AG04450 (cell line): ENCODE data around the gene DYNLT1. TPM values are rescaled to one million over a fixed set of nuclear protein-coding genes. Genes with fewer than 3 reads are reported as not detected.
A peak's percentile ranks its signal among the peaks of the same experiment; 100 is the strongest.
"Not testable (repeated sequence)": the region's sequence is repeated elsewhere in the genome, so short reads cannot be mapped to it uniquely, and the experiment has no call there.

Experiments used
- CTCF ChIA-PET: fragments of 300-600, 350-600 bp; formaldehyde crosslinking; extraction: SDS; loops from one replicate; lab custom pipeline; 2022; ENCODE audit warnings: antibody characterized with exemption, inconsistent platforms; lab: Charles Lee
- POLR2A ChIA-PET: fragments of 350-600 bp; formaldehyde crosslinking; extraction: SDS; loops from one replicate; lab custom pipeline; 2021; ENCODE audit warnings: antibody characterized with exemption, inconsistent platforms; lab: Yijun Ruan, JAX
- DNase-seq: peaks from one replicate; pipeline ENCODE4 v3.0.0-alpha.2; 2011; ENCODE audit warnings: low read depth, low spot score
- H3K27ac ChIP-seq: one replicate; pipeline ENCODE4 v1.5.1; 2012; ENCODE audit warnings: low read depth, low read length, control low read depth
- H3K27me3 ChIP-seq: one replicate; pipeline ENCODE4 v1.6.0; 2012; ENCODE audit warnings: low read length; ENCODE audit not compliant: control insufficient read depth, insufficient read depth
- H3K4me3 ChIP-seq: 2 replicates; pipeline ENCODE4 v1.5.1; 2011; ENCODE audit warnings: mild to moderate bottlenecking, low read depth, low read length, control low read depth
- H3K9me3 ChIP-seq: 2 replicates; pipeline ENCODE4 v1.5.1; 2012; ENCODE audit warnings: low read length; ENCODE audit not compliant: control insufficient read depth, insufficient read depth
- polyA plus RNA-seq: library from polyadenylated mRNA; depleted of rRNA; stranded (reverse); fragments of >200 nt; gene quantifications from 2 replicates; pipeline ENCODE4 v1.2.3, GENCODE V29; 2011
- TF ChIP-seq, protein P1 (sequence below): IDR thresholded peaks from 2 replicates; pipeline ENCODE4 v1.5.1; 2011; ENCODE audit warnings: low read depth, low read length, control low read depth, inconsistent platforms

Gene DYNLT1
- polyA plus RNA-seq, 1 experiment = 422 TPM

DNA sequence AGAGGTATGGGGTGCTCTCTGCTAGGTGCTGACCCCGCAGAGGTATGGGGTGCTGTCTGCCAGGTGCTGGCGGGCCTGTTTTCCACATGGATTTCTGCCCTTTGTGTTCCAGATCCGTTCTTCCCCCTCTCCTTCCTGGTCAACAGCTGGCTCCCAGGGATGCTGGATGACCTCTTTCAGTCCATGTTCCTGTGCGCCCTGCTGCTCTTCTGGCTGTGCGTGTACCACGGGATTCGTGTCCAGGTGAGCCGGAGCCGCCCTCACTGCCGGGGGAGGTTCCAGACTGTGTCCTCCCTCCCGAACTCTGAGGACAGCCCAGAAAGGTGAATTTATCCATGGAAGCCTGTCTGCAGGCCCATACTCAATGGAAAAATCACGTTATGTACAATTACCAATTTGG lies 36.3 kb downstream of the DYNLT1 start:
- Histone ChIP-seq H3K27ac (no peak overlapping the region), H3K9me3 (peaks cover 9% of the 10 kb centered on the region; the same call in 1 of the 2 replicates), H3K4me3 (no peak overlapping the region), H3K27me3 (no peaks in the 10 kb centered on the region)
- TF ChIP-seq, protein P1, sequence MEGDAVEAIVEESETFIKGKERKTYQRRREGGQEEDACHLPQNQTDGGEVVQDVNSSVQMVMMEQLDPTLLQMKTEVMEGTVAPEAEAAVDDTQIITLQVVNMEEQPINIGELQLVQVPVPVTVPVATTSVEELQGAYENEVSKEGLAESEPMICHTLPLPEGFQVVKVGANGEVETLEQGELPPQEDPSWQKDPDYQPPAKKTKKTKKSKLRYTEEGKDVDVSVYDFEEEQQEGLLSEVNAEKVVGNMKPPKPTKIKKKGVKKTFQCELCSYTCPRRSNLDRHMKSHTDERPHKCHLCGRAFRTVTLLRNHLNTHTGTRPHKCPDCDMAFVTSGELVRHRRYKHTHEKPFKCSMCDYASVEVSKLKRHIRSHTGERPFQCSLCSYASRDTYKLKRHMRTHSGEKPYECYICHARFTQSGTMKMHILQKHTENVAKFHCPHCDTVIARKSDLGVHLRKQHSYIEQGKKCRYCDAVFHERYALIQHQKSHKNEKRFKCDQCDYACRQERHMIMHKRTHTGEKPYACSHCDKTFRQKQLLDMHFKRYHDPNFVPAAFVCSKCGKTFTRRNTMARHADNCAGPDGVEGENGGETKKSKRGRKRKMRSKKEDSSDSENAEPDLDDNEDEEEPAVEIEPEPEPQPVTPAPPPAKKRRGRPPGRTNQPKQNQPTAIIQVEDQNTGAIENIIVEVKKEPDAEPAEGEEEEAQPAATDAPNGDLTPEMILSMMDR = no peak
- CTCF ChIA-PET = interaction anchor here (0.7 to 5.4 kb wide), 5 partner anchors 52 to 394 kb away, joined by 3 to 97 read pairs (median 5); no protein-coding TSS in a partner anchor
- POLR2A ChIA-PET = no interaction called here
- DNase-seq = no peak

DNA sequence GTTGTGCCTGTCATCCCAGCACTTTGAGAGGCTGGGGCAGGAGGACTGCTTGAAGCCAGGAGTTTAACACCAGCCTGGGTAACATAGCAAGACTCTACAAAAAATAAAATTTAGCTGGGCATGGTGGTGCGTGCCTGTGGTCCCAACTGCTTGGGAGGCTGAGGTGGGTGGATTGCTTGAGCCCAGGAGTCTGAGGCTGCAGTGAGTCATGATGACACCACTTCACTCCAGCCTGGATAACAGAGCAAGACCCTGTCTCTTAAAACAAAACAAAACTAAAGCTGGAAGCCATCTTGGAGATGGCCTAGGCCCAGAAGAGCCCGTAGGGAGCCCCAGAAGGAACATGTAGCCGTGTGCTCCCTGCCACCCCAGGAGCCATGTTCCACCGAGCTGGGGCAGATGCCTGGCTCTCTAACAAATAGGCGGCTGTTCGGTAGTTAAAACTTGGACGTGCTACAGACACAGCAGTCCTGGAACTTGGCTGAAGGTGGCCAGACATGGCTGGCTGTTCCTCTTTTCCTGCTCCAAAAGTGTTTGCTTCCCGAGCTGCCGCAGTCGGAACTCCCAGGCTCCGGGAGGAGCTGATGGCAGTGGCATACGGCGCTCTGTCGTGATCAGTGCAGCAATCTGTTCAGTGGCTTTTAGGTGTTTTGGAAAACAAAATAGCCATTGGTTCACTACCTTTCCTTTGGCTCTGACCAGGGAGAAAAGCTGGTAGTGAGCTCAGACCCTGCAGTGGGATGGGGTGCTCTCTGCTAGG lies 37.0 kb downstream of the DYNLT1 start:
- TF ChIP-seq, protein P1 = no peak
- no peak overlapping the region for H3K4me3 ChIP-seq
- CTCF ChIA-PET = interaction anchor here (0.8 to 5.4 kb wide), 3 partner anchors 89 to 394 kb away, joined by 3 to 97 read pairs (median 5); no protein-coding TSS in a partner anchor
- H3K9me3 ChIP-seq = peaks cover 9% of the 10 kb centered on the region; the same call in 1 of the 2 replicates
- no peak overlapping the region for H3K27ac ChIP-seq
- no peak for DNase-seq
- H3K27me3 ChIP-seq = no peaks in the 10 kb centered on the region
- POLR2A ChIA-PET = no interaction called here

DNA sequence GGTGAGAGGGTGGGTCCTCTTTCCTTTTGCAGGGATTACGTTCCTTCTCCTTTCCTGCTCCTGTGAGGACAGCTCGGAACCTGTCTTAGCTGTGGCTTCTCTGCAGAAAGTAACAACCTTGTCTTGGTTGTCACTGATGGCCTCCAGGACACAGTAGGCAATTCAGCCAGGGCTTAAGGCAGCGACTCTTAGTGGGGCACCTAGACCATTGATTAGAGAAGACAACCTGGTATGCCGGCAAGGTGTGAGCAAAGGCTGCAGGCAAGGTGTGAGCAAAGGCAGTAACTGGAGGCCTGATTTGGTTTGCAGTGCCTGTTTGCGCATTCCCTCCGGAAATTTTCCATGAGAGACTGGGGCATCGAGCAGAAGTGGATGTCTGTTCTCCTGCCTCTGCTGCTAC lies 37.6 kb downstream of the DYNLT1 start:
- ChIA-PET POLR2A (no interaction called here), CTCF (interaction anchor here (0.6 to 7.2 kb wide), 4 partner anchors 305 to 393 kb away, joined by 3 to 111 read pairs (median 51); no protein-coding TSS in a partner anchor)
- no peaks in the 10 kb centered on the region for H3K27me3 ChIP-seq
- H3K9me3 ChIP-seq = peaks cover 9% of the 10 kb centered on the region; the same call in 1 of the 2 replicates
- H3K27ac ChIP-seq = no peak overlapping the region
- TF ChIP-seq, protein P1 = no peak
- no peak overlapping the region for H3K4me3 ChIP-seq
- DNase-seq = no peak

DNA sequence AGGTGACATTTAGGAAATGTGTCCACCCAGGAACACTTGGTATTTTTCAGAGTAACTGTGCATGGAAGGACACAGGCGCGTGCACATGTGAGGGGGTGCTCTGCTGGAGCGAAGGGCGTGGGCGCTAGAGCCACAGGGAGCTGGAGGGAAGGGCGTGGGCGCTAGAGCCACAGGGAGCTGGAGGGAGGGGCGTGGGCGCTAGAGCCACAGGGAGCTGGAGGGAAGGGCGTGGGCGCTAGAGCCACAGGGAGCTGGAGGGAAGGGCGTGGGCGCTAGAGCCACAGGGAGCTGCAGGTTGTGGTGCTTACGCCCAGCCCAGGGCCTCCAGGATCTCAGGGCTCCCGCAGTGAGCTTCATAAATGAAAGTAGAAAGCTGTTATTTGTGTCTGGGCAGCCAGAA lies 38.5 kb downstream of the DYNLT1 start:
- CTCF ChIA-PET = interaction anchor here (0.6 to 7.2 kb wide), 36 partner anchors 10 to 456 kb away, joined by 3 to 111 read pairs (median 4); no protein-coding TSS in a partner anchor
- POLR2A ChIA-PET = not testable (repeated sequence)

DNA sequence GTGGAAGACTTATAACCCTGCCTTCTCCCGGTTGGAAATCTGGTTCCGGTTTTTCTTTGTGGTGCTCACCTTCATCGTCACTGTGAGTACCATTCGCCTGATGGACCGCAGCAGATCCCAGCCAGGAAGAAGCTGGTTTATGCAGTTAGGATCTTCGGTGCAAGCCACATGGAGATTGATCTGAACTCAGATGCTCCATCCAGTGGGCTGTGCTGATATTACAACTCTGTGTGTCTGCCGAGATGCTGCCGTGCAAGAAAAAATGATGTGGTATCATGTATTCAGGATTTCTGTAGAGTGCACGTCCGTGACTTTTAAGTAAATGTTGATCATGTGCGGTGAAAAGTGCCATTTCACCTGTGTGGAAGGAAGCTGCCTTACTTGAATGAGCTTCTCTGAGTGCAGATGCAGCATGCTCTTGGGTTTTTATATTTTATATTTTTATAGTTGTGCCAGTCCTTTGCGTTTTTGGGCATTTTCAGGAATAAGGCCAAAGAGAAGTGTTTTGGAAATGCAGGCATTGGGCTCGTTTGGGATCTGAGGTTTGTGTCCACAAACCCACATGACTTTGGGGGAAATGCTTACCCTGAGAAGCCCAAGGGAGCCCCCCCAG lies 39.2 kb downstream of the DYNLT1 start:
- Histone ChIP-seq H3K4me3 (no peak overlapping the region), H3K9me3 (peaks cover 9% of the 10 kb centered on the region; the same call in 1 of the 2 replicates), H3K27ac (no peak overlapping the region), H3K27me3 (no peaks in the 10 kb centered on the region)
- DNase-seq = peak; percentile 46
- TF ChIP-seq, protein P1 = peak; percentile 77
- POLR2A ChIA-PET = interaction anchor here (0.7 kb wide), 1 partner anchor 59 kb away, joined by 3 read pairs; no protein-coding TSS in a partner anchor
- CTCF ChIA-PET = interaction anchor here (0.6 to 7.2 kb wide), 43 partner anchors 9 to 455 kb away, joined by 3 to 111 read pairs (median 4); no protein-coding TSS in a partner anchor

More for the DNA sequence above, 38.5 kb downstream of the DYNLT1 start:
- not testable (repeated sequence) for DNase-seq, H3K4me3 ChIP-seq, H3K27ac ChIP-seq, H3K27me3 ChIP-seq, H3K9me3 ChIP-seq
